GM21737 (cell line): Measurements from ENCODE around the gene HSDL1.

Experiments
- ATAC-seq: cut with Tn5 transposase; IDR thresholded peaks from one replicate; pipeline ENCODE4 v1.9.1; 2021; ENCODE audit warnings: mild to moderate bottlenecking, moderate library complexity; ENCODE audit not compliant: unreplicated experiment

HSDL1 gene

GRCh38 chr16:84110527-84110926 lies 34.5 kb downstream of the HSDL1 start:
- ATAC-seq: no peak

DNA sequence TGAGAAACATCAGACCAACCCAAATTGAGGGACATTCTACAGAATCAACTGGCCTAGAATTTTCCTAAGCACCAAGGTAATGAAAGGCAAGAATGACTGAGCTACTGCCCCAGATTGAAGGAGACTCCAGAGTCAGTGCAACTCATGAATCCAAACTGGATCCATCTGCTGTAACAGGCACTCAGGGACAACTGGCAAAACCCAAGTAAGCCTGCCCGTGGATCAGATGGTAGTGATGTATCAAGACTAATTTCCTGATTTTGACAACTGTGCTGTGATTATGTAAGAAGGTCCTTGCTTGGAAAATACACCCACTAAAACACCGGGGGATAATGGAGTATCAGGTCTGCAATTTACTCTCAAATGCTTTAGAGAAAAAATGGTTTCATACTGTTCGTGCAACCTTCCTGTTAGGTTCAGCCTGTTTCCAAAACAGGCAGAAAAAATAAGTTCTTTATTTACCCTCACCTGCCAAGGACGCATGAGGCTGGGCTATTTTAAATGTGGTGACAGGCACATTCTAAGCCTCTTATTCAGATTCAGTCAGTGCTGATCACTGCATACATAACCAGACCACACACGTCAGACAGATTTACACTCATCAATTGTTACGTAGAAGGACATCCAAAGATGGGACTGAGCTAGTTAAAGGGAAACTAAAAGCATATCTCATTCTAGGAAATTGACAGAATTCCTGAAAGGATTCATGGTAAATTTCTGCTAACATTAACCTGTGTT lies 35.2 kb downstream of the HSDL1 start:
- no peak for ATAC-seq

DNA sequence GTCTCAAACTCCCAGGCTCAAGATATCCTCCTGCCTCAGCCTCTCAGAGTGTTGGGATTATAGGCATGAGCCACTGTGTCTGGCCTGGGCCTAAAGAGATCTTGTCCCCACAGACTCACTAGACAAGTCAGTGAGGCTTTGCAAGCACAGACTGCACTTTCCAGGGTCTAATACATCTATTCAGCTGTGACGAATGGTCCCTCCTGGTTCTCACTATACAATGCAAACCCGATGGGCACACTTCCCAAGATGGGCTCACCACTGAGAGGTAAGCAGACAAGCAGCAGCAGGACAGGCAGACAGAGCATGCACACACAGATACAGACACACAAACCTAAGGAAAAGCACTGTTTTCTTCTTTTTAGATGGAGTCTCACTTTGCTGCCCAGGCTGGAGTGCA lies 37.1 kb downstream of the HSDL1 start:
- ATAC-seq: no peak

GRCh38 chr16:84105948-84106740 lies 38.8 kb downstream of the HSDL1 start:
- no peak for ATAC-seq

- no peak for ATAC-seq
Measured at GRCh38 chr16:84105301-84105815, 39.6 kb downstream of the HSDL1 start.

DNA sequence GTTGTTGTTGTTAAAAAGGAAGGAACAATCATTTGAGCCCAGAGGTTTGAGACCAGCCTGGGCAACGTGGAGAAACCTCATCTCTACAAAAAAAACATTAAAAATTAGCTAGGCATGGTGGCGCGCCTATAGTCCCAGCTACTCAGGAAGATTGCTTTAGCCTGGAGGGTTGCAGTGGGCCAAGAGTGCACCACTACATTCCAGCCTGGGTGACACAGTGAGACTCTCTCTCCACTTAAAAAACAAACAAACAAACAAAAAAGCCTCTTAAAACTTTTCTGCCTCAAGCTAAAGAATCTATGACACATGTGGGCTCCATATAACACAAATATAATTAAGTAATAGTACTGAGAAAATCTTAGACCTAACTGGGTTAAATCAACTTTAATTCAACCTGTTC lies 40.7 kb downstream of the HSDL1 start:
- ATAC-seq: no peak

DNA sequence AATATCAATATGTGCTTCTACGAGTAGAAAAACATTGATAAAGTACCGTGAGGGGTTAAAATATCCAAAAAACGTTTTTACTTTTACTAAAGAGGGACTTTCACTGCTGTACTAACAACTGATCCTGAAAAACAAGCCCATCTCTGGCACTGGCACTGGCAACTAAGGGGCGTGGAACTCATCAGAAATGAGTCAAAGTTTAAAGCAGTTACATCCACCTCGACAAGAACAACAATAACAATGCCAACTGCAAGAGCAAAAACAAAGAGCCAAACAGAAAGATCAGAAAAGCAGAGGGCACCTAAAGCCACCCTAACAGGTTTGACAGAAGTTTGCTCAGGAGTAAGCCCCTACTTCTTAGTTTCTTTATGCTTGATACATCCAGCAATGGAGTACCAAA lies 41.3 kb downstream of the HSDL1 start:
- ATAC-seq: no peak

DNA sequence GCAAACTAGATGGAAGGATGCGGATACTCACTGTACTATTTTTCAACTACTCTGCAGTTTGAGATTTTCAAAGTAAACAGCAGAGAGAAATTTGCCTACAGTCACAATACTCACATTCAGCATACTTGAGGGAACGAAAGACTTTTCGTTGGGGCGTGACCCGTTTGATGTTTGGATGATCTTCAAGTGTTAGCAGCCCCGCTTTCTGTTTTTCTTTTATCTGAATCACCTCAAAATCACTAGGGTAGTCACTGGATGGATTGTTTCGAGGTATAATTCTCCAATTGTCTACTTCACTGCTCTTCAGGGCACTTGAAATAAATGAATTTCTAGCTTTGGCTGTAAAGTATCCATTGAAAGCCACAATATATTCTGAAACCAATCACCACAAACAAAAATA lies 46.0 kb downstream of the HSDL1 start:
- ATAC-seq: no peak

- ATAC-seq: no peak
Measured at GRCh38 chr16:84096447-84097005, 48.5 kb downstream of the HSDL1 start.

DNA sequence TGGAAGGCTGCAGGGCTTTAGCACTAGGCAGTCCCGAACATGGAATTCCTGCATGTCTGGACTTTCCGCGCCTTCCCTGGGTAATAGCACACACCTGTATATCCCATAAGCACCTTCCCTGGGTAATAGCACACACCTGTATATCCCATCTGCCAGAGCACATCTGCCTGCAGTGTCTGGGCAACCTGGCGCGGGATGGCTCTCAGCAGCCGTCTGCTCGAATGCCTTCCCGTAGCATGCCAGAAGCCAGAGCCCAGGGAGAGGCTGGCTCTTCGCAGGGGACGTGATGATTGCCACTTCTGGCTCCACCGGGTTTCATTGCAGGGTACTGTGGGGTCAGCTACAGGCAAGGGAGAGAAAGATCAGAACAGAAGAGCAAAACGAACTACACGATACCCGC lies 49.5 kb downstream of the HSDL1 start:
- ATAC-seq: no peak

GRCh38 chr16:84093879-84094270 lies 51.1 kb downstream of the HSDL1 start:
- no peak for ATAC-seq

GRCh38 chr16:84093120-84093878 lies 51.7 kb downstream of the HSDL1 start:
- no peak for ATAC-seq

- no peak for ATAC-seq
Measured at GRCh38 chr16:84091460-84091859, 53.5 kb downstream of the HSDL1 start.

DNA sequence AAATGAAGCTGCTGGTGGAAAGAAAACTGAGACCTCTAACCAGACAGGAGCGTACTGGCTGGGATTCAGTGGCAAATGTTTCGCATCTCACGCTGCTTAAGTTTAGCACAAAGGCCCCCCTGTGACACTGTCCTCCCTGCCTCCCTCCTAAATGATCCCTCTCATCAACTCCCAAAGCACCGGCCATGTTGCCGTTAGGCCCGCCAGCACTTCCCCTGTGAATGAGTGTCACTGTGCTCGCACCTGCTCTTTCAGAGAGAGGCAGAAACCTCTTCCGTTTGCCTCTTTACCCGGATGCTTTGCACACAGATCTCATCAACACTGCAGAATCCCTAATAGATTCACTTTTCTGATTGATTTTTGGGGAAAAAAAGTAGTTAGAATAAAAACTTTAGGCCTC lies 54.8 kb downstream of the HSDL1 start:
- ATAC-seq: no peak

GRCh38 chr16:84088695-84089395 lies 56.1 kb downstream of the HSDL1 start:
- ATAC-seq: peak; percentile 75

DNA sequence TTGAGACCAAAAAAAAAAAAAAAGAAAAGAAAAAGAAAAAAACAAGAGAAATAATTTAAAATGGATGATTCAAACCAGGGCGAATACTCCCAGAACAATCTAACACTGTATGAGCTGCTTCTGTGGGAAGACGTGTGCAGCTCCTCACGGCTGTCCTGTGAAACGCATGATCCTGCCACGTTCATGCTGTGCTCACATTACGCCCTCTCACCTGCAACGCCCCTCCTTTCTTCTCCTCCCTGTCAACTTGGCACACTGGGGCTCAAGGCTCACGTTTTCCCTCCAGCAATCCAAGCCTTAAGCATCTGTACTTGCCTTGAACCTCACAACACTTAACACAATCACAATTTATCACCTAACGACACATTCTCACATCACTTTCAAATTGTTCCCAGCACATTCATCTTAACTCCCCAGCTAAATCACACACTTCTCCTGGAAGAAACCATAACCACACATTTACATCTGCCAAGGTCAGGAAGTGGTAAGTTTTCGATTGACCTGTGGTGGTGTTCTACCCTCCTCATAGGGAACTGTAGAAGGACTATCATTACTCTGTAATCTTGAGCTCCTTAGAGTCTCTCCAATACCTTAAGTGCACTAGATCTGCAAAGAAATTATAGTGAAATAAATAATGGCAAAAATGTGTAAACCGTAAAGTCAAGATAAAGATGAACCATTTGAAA lies 57.4 kb downstream of the HSDL1 start:
- no peak for ATAC-seq

DNA sequence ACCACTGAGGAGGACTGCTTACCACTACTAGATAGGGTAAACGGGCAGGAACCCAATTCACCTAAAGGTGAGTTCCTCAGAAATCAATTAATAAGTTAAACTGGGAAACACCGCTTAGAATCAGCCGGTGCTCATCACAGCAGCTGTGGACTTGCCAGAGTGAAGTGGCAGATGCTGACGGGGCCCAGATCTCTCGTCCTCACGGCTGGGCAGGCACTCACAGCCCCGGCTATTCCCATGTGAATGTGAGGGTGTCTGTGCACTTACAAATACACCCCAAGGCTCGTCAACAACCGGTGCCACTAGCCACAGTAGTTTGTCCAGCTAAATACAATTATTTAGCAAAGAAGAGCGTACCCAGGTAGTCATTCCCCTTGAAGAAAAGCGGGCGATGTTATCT lies 58.0 kb downstream of the HSDL1 start:
- no peak for ATAC-seq

DNA sequence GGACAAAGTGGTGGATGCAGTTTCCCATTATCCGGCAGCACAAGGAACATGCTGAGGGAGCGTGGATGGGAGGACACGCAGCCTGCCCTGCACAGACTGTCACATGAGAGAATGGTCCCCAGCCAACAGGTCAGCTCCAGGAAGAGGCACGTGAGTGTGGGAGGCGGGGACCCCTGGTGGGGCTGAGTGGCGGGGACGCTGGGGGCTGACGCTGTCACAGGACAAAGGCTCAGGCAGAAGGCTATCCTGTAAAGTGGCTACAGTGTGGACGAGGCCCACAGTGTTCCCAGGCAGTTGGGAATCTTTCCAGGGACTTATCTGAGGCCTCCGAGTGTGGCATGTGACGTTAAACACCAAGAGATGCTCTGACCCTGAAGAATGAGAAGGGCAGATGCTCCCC lies 58.6 kb downstream of the HSDL1 start:
- no peak for ATAC-seq

- ATAC-seq: no peak
Measured at GRCh38 chr16:84085773-84086172, 59.2 kb downstream of the HSDL1 start.

DNA sequence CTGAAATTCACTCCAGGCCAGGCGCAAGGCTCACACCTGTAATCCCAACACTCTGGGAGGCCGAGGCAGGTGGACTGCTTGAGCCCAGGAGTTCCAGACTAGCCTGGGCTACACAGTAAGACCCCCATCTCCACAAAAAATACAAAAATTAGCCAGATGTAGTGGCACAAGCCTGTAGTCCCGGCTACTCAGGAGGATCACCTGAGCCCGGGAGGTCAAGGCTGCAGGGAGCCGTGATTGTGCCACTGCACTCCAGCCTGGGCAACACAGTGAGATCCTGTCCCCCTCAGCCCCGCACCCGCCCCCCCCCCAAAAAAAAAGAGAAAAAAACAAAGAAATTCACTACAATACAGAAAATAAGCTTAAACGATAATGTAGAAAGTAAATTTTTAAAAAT lies 59.7 kb downstream of the HSDL1 start:
- ATAC-seq: no peak
